HepG2 (cell line): ENCODE results near the gene MSMB. TPM values are rescaled to one million over a fixed set of nuclear protein-coding genes. Genes with fewer than 3 reads are reported as not detected.

Source experiments
- HIVEP1 ChIP-seq: sonication (generic); formaldehyde crosslinking; IDR thresholded peaks from 2 replicates; pipeline ENCODE4 v1.4.0; 2020; ENCODE audit warnings: mild to moderate bottlenecking, missing genetic modification reagents
- HMG20A ChIP-seq: IDR thresholded peaks from 2 replicates; pipeline ENCODE4 v1.6.1; 2016; ENCODE audit warnings: borderline replicate concordance
- IRX3 ChIP-seq: sonication (generic); formaldehyde crosslinking; IDR thresholded peaks from 2 replicates; pipeline ENCODE4 v1.8.1; 2023; ENCODE audit warnings: mild to moderate bottlenecking, low read depth, missing genetic modification reagents, borderline replicate concordance
- ISL2 ChIP-seq: sonication (generic); formaldehyde crosslinking; IDR thresholded peaks from 2 replicates; pipeline ENCODE4 v1.5.0; 2020; ENCODE audit warnings: missing genetic modification reagents
- NAIF1 ChIP-seq: sonication (generic); formaldehyde crosslinking; IDR thresholded peaks from 2 replicates; pipeline ENCODE4 v1.5.0; 2020; ENCODE audit warnings: mild to moderate bottlenecking, missing genetic modification reagents, borderline replicate concordance
- NCOA1 ChIP-seq: sonication (generic); formaldehyde crosslinking; IDR thresholded peaks from 2 replicates; pipeline ENCODE4 v1.9.0; 2021; ENCODE audit warnings: missing genetic modification reagents
- PAF1 ChIP-seq: IDR thresholded peaks from 2 replicates; pipeline ENCODE4 v1.6.1; 2016; ENCODE audit warnings: missing genetic modification reagents, missing compliant biosample characterization
- PPARG ChIP-seq: conservative IDR thresholded peaks from 2 replicates; pipeline ENCODE4 v1.6.1; 2016; ENCODE audit warnings: missing biosample characterization, missing genetic modification reagents
- RBAK ChIP-seq: sonication (generic); formaldehyde crosslinking; IDR thresholded peaks from 2 replicates; pipeline ENCODE4 v1.5.1; 2020; ENCODE audit warnings: mild to moderate bottlenecking, missing genetic modification reagents
- TBX3 ChIP-seq: fragments of 450-650 bp; IDR thresholded peaks from 2 replicates; pipeline ENCODE4 v1.6.1; 2017; ENCODE audit warnings: antibody characterized with exemption, mild to moderate bottlenecking, inconsistent platforms, borderline replicate concordance
- TP53 ChIP-seq: sonication (generic); formaldehyde crosslinking; conservative IDR thresholded peaks from 2 replicates; pipeline ENCODE4 v1.4.0; 2020; ENCODE audit warnings: missing genetic modification reagents
- ZBTB3 ChIP-seq: sonication (generic); formaldehyde crosslinking; IDR thresholded peaks from 2 replicates; pipeline ENCODE4 v1.4.0; 2020; ENCODE audit warnings: low read depth, mild to moderate bottlenecking, moderate library complexity, missing genetic modification reagents, borderline replicate concordance
- ZBTB42 ChIP-seq: sonication (generic); formaldehyde crosslinking; IDR thresholded peaks from 2 replicates; pipeline ENCODE4 v1.5.0; 2020; ENCODE audit warnings: mild to moderate bottlenecking, missing genetic modification reagents
- ZMYM2 ChIP-seq: sonication (generic); formaldehyde crosslinking; IDR thresholded peaks from 2 replicates; pipeline ENCODE4 v1.8.0; 2022; ENCODE audit warnings: mild to moderate bottlenecking, missing genetic modification reagents
- ZMYM3 ChIP-seq: sonication (generic); formaldehyde crosslinking; IDR thresholded peaks from 2 replicates; pipeline ENCODE4 v1.5.1; 2020; ENCODE audit warnings: mild to moderate bottlenecking, missing genetic modification reagents
- ZNF484 ChIP-seq: sonication (generic); formaldehyde crosslinking; IDR thresholded peaks from 2 replicates; pipeline ENCODE4 v1.5.1; 2020; ENCODE audit warnings: mild to moderate bottlenecking, low read depth, missing genetic modification reagents, borderline replicate concordance
- ZNF549 ChIP-seq: sonication (generic); formaldehyde crosslinking; IDR thresholded peaks from 2 replicates; pipeline ENCODE4 v1.5.0; 2020; ENCODE audit warnings: missing genetic modification reagents
- ZNF616 ChIP-seq: sonication (generic); formaldehyde crosslinking; IDR thresholded peaks from 2 replicates; pipeline ENCODE4 v1.5.0; 2020; ENCODE audit warnings: low read depth, mild to moderate bottlenecking, missing genetic modification reagents
- ZNF704 ChIP-seq: sonication (generic); formaldehyde crosslinking; IDR thresholded peaks from 2 replicates; pipeline ENCODE4 v1.8.1; 2023; ENCODE audit warnings: mild to moderate bottlenecking, inconsistent platforms, moderate library complexity, missing genetic modification reagents, borderline replicate concordance
- ZNF780A ChIP-seq: sonication (generic); formaldehyde crosslinking; IDR thresholded peaks from 2 replicates; pipeline ENCODE4 v1.8.0; 2022; ENCODE audit warnings: mild to moderate bottlenecking, missing genetic modification reagents, moderate library complexity
- ZSCAN12 ChIP-seq: sonication (generic); formaldehyde crosslinking; IDR thresholded peaks from 2 replicates; pipeline ENCODE4 v1.9.0; 2021; ENCODE audit warnings: mild to moderate bottlenecking, missing genetic modification reagents
- polyA plus RNA-seq, 8 experiments: library from polyadenylated mRNA; depleted of rRNA in 3 of 8; stranded (reverse) in 7 of 8; unstranded in 1 of 8; fragments of >200 nt; fragmentation: Illumina TruSeq in 4 of 8; extraction: Trizol in 4 of 8; gene quantifications; 2 replicates each; pipeline versions ENCODE4 v1.2.1 to v1.2.3, GENCODE V29; 2011 to 2016; ENCODE audit warnings: low read depth in 4 of 8, missing spikeins in 1 of 8, mixed read lengths in 1 of 8; ENCODE audit not compliant: insufficient read depth in 1 of 8
- total RNA-seq, 5 experiments: library from RNA; depleted of rRNA; stranded (reverse); fragments of >200 nt; fragmentation: Illumina TruSeq; extraction: Trizol; gene quantifications; 2 replicates each; pipeline ENCODE4 v1.2.3, GENCODE V29; 2016; ENCODE audit warnings: low read depth in 1 of 5
- TF ChIP-seq, protein P1 (sequence below): sonication (generic); formaldehyde crosslinking; IDR thresholded peaks from 2 replicates; pipeline ENCODE4 v1.8.0; 2022; ENCODE audit warnings: missing genetic modification reagents, mild to moderate bottlenecking, inconsistent platforms, borderline replicate concordance
- TF ChIP-seq, protein P2 (sequence below): sonication (generic); formaldehyde crosslinking; IDR thresholded peaks from 2 replicates; pipeline ENCODE4 v1.5.0; 2020; ENCODE audit warnings: mild to moderate bottlenecking, missing genetic modification reagents
- TF ChIP-seq, protein P3 (sequence below): sonication (generic); IDR thresholded peaks from 2 replicates; pipeline ENCODE4 v1.6.1; 2016; ENCODE audit warnings: low read depth, borderline replicate concordance

MSMB gene
- total and polyA plus RNA-seq, 2 of the 13 experiments (the other 11 are each of a cell fraction or from before 2014, with no cell fraction given), result 0.84 TPM; not detected in 1

DNA sequence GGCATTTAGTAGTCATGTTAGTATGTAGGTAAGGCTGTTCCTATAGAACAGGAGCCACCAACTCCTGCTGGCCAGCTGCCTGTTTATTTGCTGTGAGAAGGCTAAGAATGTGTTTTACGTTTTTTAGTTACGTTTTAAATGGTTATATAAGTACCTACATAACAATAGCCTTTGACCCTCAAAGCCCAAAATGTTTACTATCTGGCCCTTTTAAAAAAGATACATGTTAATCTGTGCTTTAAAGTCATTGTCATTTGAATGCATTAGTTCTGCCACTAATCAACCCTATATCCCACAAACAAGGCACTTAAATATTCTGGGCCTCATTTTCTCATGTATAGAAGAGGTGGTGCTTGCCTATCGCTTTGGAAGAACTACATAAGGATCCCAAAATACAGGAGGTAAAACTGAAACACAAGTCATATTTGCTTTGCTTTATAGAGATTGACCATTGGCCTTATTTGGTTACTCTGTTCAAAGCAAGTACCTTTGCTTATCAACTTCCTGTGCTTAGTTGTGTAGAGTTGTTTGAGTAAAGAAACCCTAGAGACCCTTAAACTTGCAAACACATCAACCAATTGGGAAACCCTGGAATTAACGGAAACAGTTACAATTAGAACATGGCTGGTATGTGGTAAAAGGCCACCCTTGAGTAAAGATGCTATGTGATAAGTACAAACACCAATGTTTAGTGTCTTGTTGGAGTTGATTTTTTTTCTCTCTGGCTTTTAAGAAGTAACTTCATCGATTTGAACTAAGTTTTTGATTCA is 47.9 kb downstream of the MSMB start (continued):
- TF ChIP-seq ZNF484 (CRISPR knock-in tag) (no peak), TP53 (no peak), HMG20A (CRISPR knock-in tag) (peak; percentile 94), PAF1 (CRISPR knock-in tag) (no peak), NAIF1 (CRISPR knock-in tag) (peak; percentile 8; the same call in 1 of the 2 replicates), ZBTB3 (CRISPR knock-in tag) (0 out of 2 replicates have a peak, but pooled peaks have one; percentile 40), ZNF549 (CRISPR knock-in tag) (no peak), IRX3 (CRISPR knock-in tag) (peak; percentile 83; the same call in 1 of the 2 replicates), NCOA1 (peak; percentile 94), HIVEP1 (CRISPR knock-in tag) (no peak), RBAK (no peak), ZNF616 (CRISPR knock-in tag) (no peak), ZSCAN12 (CRISPR knock-in tag) (no peak), ZNF780A (CRISPR knock-in tag) (no peak), TBX3 (peak; percentile 97), ZBTB42 (CRISPR knock-in tag) (no peak), ZMYM3 (CRISPR knock-in tag) (no peak), ZNF704 (CRISPR knock-in tag) (no peak), ISL2 (peak; percentile 99), PPARG (peak; percentile 98), ZMYM2 (CRISPR knock-in tag) (peak; percentile 77)
- TF ChIP-seq, protein P1, sequence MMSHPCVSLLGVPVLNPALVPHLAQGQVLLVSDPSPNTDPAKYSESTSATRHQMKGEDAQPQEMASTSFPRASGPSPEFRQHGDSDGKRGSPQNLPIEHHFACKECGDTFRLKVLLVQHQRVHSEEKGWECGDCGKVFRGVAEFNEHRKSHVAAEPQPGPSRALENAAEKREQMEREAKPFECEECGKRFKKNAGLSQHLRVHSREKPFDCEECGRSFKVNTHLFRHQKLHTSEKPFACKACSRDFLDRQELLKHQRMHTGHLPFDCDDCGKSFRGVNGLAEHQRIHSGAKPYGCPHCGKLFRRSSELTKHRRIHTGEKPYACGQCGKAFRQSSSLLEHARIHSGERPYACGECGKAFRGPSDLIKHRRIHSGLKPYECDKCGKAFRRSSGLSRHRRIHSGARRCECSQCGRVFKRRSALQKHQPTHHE, result no peak
- TF ChIP-seq, protein P2, sequence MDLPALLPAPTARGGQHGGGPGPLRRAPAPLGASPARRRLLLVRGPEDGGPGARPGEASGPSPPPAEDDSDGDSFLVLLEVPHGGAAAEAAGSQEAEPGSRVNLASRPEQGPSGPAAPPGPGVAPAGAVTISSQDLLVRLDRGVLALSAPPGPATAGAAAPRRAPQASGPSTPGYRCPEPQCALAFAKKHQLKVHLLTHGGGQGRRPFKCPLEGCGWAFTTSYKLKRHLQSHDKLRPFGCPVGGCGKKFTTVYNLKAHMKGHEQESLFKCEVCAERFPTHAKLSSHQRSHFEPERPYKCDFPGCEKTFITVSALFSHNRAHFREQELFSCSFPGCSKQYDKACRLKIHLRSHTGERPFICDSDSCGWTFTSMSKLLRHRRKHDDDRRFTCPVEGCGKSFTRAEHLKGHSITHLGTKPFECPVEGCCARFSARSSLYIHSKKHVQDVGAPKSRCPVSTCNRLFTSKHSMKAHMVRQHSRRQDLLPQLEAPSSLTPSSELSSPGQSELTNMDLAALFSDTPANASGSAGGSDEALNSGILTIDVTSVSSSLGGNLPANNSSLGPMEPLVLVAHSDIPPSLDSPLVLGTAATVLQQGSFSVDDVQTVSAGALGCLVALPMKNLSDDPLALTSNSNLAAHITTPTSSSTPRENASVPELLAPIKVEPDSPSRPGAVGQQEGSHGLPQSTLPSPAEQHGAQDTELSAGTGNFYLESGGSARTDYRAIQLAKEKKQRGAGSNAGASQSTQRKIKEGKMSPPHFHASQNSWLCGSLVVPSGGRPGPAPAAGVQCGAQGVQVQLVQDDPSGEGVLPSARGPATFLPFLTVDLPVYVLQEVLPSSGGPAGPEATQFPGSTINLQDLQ (CRISPR knock-in tag), result no peak
- TF ChIP-seq, protein P3, sequence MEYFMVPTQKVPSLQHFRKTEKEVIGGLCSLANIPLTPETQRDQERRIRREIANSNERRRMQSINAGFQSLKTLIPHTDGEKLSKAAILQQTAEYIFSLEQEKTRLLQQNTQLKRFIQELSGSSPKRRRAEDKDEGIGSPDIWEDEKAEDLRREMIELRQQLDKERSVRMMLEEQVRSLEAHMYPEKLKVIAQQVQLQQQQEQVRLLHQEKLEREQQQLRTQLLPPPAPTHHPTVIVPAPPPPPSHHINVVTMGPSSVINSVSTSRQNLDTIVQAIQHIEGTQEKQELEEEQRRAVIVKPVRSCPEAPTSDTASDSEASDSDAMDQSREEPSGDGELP, result no peak
